Measurements from ENCODE around the gene C15orf40. TPM values are rescaled to one million over a fixed set of nuclear protein-coding genes. Genes with fewer than 3 reads are reported as not detected.
A peak's percentile ranks its signal among the peaks of the same experiment; 100 is the strongest.

C15orf40 gene
- total and polyA plus RNA-seq, 2 of the 13 experiments (the other 11 are each of a cell fraction or from before 2014, with no cell fraction given): 24.0 to 26.3 TPM

DNA sequence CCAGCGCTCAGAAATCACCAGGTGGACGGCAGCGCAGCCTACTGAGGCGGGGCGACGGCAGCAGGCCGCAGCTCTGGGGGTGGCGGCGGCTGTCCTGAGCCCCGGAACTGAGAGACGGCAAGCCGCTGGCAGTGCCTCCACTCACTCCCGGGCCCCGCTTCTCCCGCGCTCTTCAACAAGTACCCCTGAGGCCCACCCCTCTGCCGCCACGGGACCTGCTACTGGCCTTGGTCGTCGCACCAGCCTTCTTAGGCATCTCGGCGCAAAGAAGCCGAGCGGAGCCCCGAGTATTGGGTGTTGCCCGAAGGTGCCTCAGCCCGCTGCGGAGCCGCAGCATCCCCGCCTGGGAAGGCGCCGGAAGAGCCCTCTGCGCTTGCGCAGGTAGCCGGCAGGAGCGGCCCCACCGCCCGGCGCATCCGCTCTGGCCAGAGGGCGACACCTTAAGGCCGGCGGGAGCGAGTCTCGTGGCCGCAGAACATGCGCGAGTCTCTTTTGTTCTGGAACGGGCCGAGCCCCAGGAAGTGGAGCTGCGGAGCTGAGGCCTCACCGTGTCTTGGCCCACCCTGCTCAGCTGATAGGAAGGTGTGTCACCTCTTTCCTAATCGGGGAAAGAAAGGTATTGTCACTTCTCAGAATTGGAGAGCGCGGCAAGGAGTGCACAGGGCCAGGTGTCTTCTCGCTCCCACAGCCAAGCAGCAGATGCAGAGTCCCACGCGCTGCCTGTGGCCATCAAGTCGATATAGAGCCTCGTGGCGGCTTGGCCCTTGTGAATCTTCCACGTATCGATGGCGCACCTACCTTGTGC is at the start of gene C15orf40 (continued):
- TF ChIP-seq NAIF1 (CRISPR knock-in tag; IDR thresholded peaks at IDR 0.05; ENCODE audit: borderline replicate concordance) (no peak), RFX1 (IDR thresholded peaks at IDR 0.05) (no peak), STAG1 (CRISPR knock-in tag; IDR thresholded peaks at IDR 0.05) (peak; percentile 57), PAF1 (CRISPR knock-in tag; IDR thresholded peaks at IDR 0.05) (no peak), KAT2B (IDR thresholded peaks at IDR 0.05; ENCODE audit: borderline replicate concordance, low read depth, low read length) (no peak), ZNF441 (CRISPR knock-in tag; IDR thresholded peaks at IDR 0.05; ENCODE audit: borderline replicate concordance) (0 out of 2 replicates have a peak, but pooled peaks have one; percentile 27), DNMT3B (CRISPR knock-in tag; conservative IDR thresholded peaks at IDR 0.05) (0 out of 2 replicates have a peak, but pooled peaks have one; percentile 64), SRSF9 (IDR thresholded peaks at IDR 0.05; ENCODE audit: borderline replicate concordance, insufficient read depth, low read depth, low read length, poor library complexity, severe bottlenecking) (no peak), ZNF703 (CRISPR knock-in tag; IDR thresholded peaks at IDR 0.05; ENCODE audit: borderline replicate concordance) (peak; percentile 91; the same call in 1 of the 2 replicates), ZNF709 (CRISPR knock-in tag; IDR thresholded peaks at IDR 0.05) (0 out of 2 replicates have a peak, but pooled peaks have one; percentile 67), MLLT10 (CRISPR knock-in tag; IDR thresholded peaks at IDR 0.05) (no peak), ZNF264 (CRISPR knock-in tag; IDR thresholded peaks at IDR 0.05) (peak; percentile 42; the same call in 1 of the 2 replicates), ATF1 (CRISPR knock-in tag; IDR thresholded peaks at IDR 0.05) (no peak), ZSCAN31 (CRISPR knock-in tag; IDR thresholded peaks at IDR 0.05; ENCODE audit: low read depth) (peak; percentile 95), CBFB (CRISPR knock-in tag; IDR thresholded peaks at IDR 0.05) (peak; percentile 78; the same call in 1 of the 2 replicates), SATB2 (CRISPR knock-in tag; IDR thresholded peaks at IDR 0.05) (peak; percentile 84), RARG (CRISPR knock-in tag; IDR thresholded peaks at IDR 0.05; ENCODE audit: low read depth) (no peak), RCOR2 (CRISPR knock-in tag; IDR thresholded peaks at IDR 0.05) (no peak), ZMYM3 (CRISPR knock-in tag; IDR thresholded peaks at IDR 0.05) (peak; percentile 48; the same call in 1 of the 2 replicates), NKX3-1 (CRISPR knock-in tag; IDR thresholded peaks at IDR 0.05) (peak; percentile 44; the same call in 1 of the 2 replicates), ZNF333 (CRISPR knock-in tag; IDR thresholded peaks at IDR 0.05; ENCODE audit: borderline replicate concordance) (0 out of 2 replicates have a peak, but pooled peaks have one; percentile 47), ARNT2 (CRISPR knock-in tag; IDR thresholded peaks at IDR 0.05; ENCODE audit: low read depth) (peak; percentile 90), ZNF225 (CRISPR knock-in tag; IDR thresholded peaks at IDR 0.05) (peak; percentile 30), HNRNPUL1 (IDR thresholded peaks at IDR 0.05; ENCODE audit: low read depth, low read length) (no peak)
- TF ChIP-seq, protein P1, sequence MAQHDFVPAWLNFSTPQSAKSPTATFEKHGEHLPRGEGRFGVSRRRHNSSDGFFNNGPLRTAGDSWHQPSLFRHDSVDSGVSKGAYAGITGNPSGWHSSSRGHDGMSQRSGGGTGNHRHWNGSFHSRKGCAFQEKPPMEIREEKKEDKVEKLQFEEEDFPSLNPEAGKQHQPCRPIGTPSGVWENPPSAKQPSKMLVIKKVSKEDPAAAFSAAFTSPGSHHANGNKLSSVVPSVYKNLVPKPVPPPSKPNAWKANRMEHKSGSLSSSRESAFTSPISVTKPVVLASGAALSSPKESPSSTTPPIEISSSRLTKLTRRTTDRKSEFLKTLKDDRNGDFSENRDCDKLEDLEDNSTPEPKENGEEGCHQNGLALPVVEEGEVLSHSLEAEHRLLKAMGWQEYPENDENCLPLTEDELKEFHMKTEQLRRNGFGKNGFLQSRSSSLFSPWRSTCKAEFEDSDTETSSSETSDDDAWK (CRISPR knock-in tag; IDR thresholded peaks at IDR 0.05): no peak
- TF ChIP-seq, protein P2, sequence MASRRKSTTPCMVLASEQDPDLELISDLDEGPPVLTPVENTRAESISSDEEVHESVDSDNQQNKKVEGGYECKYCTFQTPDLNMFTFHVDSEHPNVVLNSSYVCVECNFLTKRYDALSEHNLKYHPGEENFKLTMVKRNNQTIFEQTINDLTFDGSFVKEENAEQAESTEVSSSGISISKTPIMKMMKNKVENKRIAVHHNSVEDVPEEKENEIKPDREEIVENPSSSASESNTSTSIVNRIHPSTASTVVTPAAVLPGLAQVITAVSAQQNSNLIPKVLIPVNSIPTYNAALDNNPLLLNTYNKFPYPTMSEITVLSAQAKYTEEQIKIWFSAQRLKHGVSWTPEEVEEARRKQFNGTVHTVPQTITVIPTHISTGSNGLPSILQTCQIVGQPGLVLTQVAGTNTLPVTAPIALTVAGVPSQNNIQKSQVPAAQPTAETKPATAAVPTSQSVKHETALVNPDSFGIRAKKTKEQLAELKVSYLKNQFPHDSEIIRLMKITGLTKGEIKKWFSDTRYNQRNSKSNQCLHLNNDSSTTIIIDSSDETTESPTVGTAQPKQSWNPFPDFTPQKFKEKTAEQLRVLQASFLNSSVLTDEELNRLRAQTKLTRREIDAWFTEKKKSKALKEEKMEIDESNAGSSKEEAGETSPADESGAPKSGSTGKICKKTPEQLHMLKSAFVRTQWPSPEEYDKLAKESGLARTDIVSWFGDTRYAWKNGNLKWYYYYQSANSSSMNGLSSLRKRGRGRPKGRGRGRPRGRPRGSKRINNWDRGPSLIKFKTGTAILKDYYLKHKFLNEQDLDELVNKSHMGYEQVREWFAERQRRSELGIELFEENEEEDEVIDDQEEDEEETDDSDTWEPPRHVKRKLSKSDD (CRISPR knock-in tag; IDR thresholded peaks at IDR 0.05; ENCODE audit: low read depth): peak; percentile 63; the same call in 1 of the 2 replicates
- TF ChIP-seq, protein P3, sequence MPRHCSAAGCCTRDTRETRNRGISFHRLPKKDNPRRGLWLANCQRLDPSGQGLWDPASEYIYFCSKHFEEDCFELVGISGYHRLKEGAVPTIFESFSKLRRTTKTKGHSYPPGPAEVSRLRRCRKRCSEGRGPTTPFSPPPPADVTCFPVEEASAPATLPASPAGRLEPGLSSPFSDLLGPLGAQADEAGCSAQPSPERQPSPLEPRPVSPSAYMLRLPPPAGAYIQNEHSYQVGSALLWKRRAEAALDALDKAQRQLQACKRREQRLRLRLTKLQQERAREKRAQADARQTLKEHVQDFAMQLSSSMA (CRISPR knock-in tag; IDR thresholded peaks at IDR 0.05): no peak

All from HepG2 (cell line).